Stimulated activated CD4-positive, alpha-beta T cell treated with anti-CD3 and anti-CD28 coated beads, Interleukin-12 subunit alpha, Interleukin-12 subunit beta, amount 100 ng/mL, for 4 hours (primary cell): ENCODE results near the gene POMT2.
"Not testable (repeated sequence)": the region's sequence is repeated elsewhere in the genome, so short reads cannot be mapped to it uniquely, and the experiment has no call there.

Experiments used
- DNase-seq: peaks from one replicate; pipeline ENCODE4 v3.0.0-alpha.2; 2020

POMT2 gene

GRCh38 chr14:77323571-77323970 lies 2.9 kb upstream of the POMT2 start:
- no peak for DNase-seq

GRCh38 chr14:77322951-77323350 lies 2.3 kb upstream of the POMT2 start:
- DNase-seq = no peak

GRCh38 chr14:77322250-77322902 lies 1.7 kb upstream of the POMT2 start:
- no peak for DNase-seq

- DNase-seq = no peak
Measured at GRCh38 chr14:77319422-77319821, 1.3 kb downstream of the POMT2 start.

- DNase-seq = not testable (repeated sequence)
Measured at GRCh38 chr14:77318756-77319155, 1.9 kb downstream of the POMT2 start.

- DNase-seq = no peak
Measured at GRCh38 chr14:77318006-77318553, 2.6 kb downstream of the POMT2 start.

- no peak for DNase-seq
Measured at GRCh38 chr14:77316872-77317301, 3.8 kb downstream of the POMT2 start.

GRCh38 chr14:77316195-77316505 lies 4.5 kb downstream of the POMT2 start:
- DNase-seq = no peak

- no peak for DNase-seq
Measured at GRCh38 chr14:77314539-77315457, 5.9 kb downstream of the POMT2 start.

- DNase-seq = no peak
Measured at GRCh38 chr14:77314043-77314442, 6.6 kb downstream of the POMT2 start.

GRCh38 chr14:77313371-77313770 lies 7.3 kb downstream of the POMT2 start:
- no peak for DNase-seq

- DNase-seq = no peak
Measured at GRCh38 chr14:77311217-77311616, 9.5 kb downstream of the POMT2 start.

GRCh38 chr14:77310026-77310425 lies 10.7 kb downstream of the POMT2 start:
- no peak for DNase-seq

- DNase-seq = no peak
Measured at GRCh38 chr14:77309131-77309530, 11.6 kb downstream of the POMT2 start.

- DNase-seq = no peak
Measured at GRCh38 chr14:77306851-77307496, 13.7 kb downstream of the POMT2 start.

- no peak for DNase-seq
Measured at GRCh38 chr14:77306416-77306815, 14.3 kb downstream of the POMT2 start.

GRCh38 chr14:77305696-77306095 lies 15.0 kb downstream of the POMT2 start:
- no peak for DNase-seq

- no peak for DNase-seq
Measured at GRCh38 chr14:77303417-77304156, 17.1 kb downstream of the POMT2 start.

GRCh38 chr14:77302926-77303325 lies 17.8 kb downstream of the POMT2 start:
- DNase-seq = peak; percentile 3

GRCh38 chr14:77301103-77301502 lies 19.6 kb downstream of the POMT2 start:
- DNase-seq = peak; percentile 44

- DNase-seq = no peak
Measured at GRCh38 chr14:77299771-77300170, 20.9 kb downstream of the POMT2 start.

- no peak for DNase-seq
Measured at GRCh38 chr14:77296906-77297305, 23.8 kb downstream of the POMT2 start.

- no peak for DNase-seq
Measured at GRCh38 chr14:77296155-77296554, 24.5 kb downstream of the POMT2 start.
